Panc1 (cell line): ENCODE measurements around the gene KRAS. TPM values are rescaled to one million over a fixed set of nuclear protein-coding genes. Genes with fewer than 3 reads are reported as not detected.

Source experiments
- total RNA-seq: library from RNA; stranded (reverse); gene quantifications from one replicate; pipeline ENCODE4 v1.2.1, GENCODE V29; 2021; ENCODE audit not compliant: unreplicated experiment

The KRAS gene
- total RNA-seq, 1 experiment from 2014 or later, result 33.1 TPM

Other genes starting within 250 kb of the KRAS start
- gene DNAI7, start 55.8 kb downstream of the KRAS start, total RNA-seq, result 0.10 TPM
- 12.6 TPM for gene ETFRF1, start 55.7 kb downstream of the KRAS start, total RNA-seq